SK-N-SH treated with all-trans-retinoic acid at 6 μM for 48 hours (cell line): ENCODE data around the gene S100A6.
A peak's percentile ranks its signal among the peaks of the same experiment; 100 is the strongest.
"Not testable (repeated sequence)": the region's sequence is repeated elsewhere in the genome, so short reads cannot be mapped to it uniquely, and the experiment has no call there.

Source experiments
- ATAC-seq: fragments of 200-7000 bp; cut with Tn5 transposase; 3 replicates; pipeline ENCODE4 v1.9.1; 2020; ENCODE audit warnings: mild to moderate bottlenecking, moderate library complexity
- BACH2 ChIP-seq: fragments of 250-450 bp; sonication (Bioruptor Pico); IDR thresholded peaks from 2 replicates; pipeline ENCODE4 v1.9.0; 2021; ENCODE audit warnings: mild to moderate bottlenecking, borderline replicate concordance
- CREB5 ChIP-seq: fragments of 250-450 bp; sonication (Bioruptor Pico); IDR thresholded peaks from 2 replicates; pipeline ENCODE4 v1.5.1; 2020; ENCODE audit warnings: low read depth, mild to moderate bottlenecking, moderate library complexity
- CSDC2 ChIP-seq: fragments of 250-450 bp; sonication (Bioruptor Pico); IDR thresholded peaks from 2 replicates; pipeline ENCODE4 v1.5.0; 2020; ENCODE audit warnings: mild to moderate bottlenecking, moderate library complexity
- CSRNP3 ChIP-seq: fragments of 250-450 bp; sonication (Bioruptor Pico); IDR thresholded peaks from 2 replicates; pipeline ENCODE4 v1.5.1; 2021; ENCODE audit warnings: mild to moderate bottlenecking, moderate library complexity
- GLIS3 ChIP-seq: fragments of 250-450 bp; sonication (Bioruptor Pico); IDR thresholded peaks from 2 replicates; pipeline ENCODE4 v1.5.0; 2020; ENCODE audit warnings: mild to moderate bottlenecking, moderate library complexity
- ISL1 ChIP-seq: fragments of 250-450 bp; sonication (Bioruptor Pico); IDR thresholded peaks from 2 replicates; pipeline ENCODE4 v2.1.2; 2022; ENCODE audit warnings: mild to moderate bottlenecking, moderate library complexity
- PATZ1 ChIP-seq: fragments of 250-450 bp; sonication (Bioruptor Pico); IDR thresholded peaks from 2 replicates; pipeline ENCODE4 v1.8.0; 2020; ENCODE audit warnings: mild to moderate bottlenecking, moderate library complexity, borderline replicate concordance
- PPARA ChIP-seq: fragments of 250-450 bp; sonication (Bioruptor Pico); IDR thresholded peaks from 2 replicates; pipeline ENCODE4 v1.5.0; 2020; ENCODE audit warnings: mild to moderate bottlenecking, borderline replicate concordance
- RARB ChIP-seq: fragments of 250-450 bp; sonication (Bioruptor Pico); IDR thresholded peaks from 2 replicates; pipeline ENCODE4 v1.8.0; 2021; ENCODE audit warnings: mild to moderate bottlenecking, moderate library complexity
- SNAI2 ChIP-seq: fragments of 250-450 bp; sonication (Bioruptor Pico); IDR thresholded peaks from 2 replicates; pipeline ENCODE4 v1.5.0; 2020; ENCODE audit warnings: mild to moderate bottlenecking, moderate library complexity
- TSHZ2 ChIP-seq: fragments of 250-450 bp; sonication (Bioruptor Pico); IDR thresholded peaks from 2 replicates; pipeline ENCODE4 v1.5.0; 2020; ENCODE audit warnings: mild to moderate bottlenecking, moderate library complexity
- ZC3H10 ChIP-seq: fragments of 250-450 bp; sonication (Bioruptor Pico); IDR thresholded peaks from 2 replicates; pipeline ENCODE4 v1.5.1; 2021; ENCODE audit warnings: mild to moderate bottlenecking, moderate library complexity
- ZNF565 ChIP-seq: fragments of 450-650 bp; formaldehyde crosslinking; conservative IDR thresholded peaks from 2 replicates; pipeline ENCODE4 v1.5.0; 2020; ENCODE audit warnings: low read depth, mild to moderate bottlenecking, moderate library complexity
- ZNF70 ChIP-seq: fragments of 450-650 bp; formaldehyde crosslinking; IDR thresholded peaks from 2 replicates; pipeline ENCODE4 v1.5.0; 2020; ENCODE audit warnings: mild to moderate bottlenecking, moderate library complexity

S100A6 gene

GRCh38 chr1:153578936-153579335, 43.1 kb upstream of the S100A6 start:
- TF ChIP-seq ZC3H10 (no peak), ISL1 (CRISPR knock-in tag) (no peak), RARB (no peak)
- ATAC-seq = peak; percentile 53

GRCh38 chr1:153578490-153578889, 42.7 kb upstream of the S100A6 start:
- peak; percentile 93 for ATAC-seq

GRCh38 chr1:153577624-153578051, 41.8 kb upstream of the S100A6 start:
- TF ChIP-seq BACH2 (CRISPR knock-in tag) (no peak), PATZ1 (no peak)
- no peak for ATAC-seq

More at GRCh38 chr1:153578490-153578889, 42.7 kb upstream of the S100A6 start:
- no peak for TF ChIP-seq ISL1 (CRISPR knock-in tag)

GRCh38 chr1:153577138-153577537, 41.3 kb upstream of the S100A6 start:
- ATAC-seq = no peak

GRCh38 chr1:153575497-153575896, 39.7 kb upstream of the S100A6 start:
- not testable (repeated sequence) for ATAC-seq

More at GRCh38 chr1:153577138-153577537, 41.3 kb upstream of the S100A6 start:
- TF ChIP-seq ZC3H10 = no peak
- TF ChIP-seq RARB = no peak
- no peak for TF ChIP-seq BACH2 (CRISPR knock-in tag)
- TF ChIP-seq PPARA (CRISPR knock-in tag) = no peak
- TF ChIP-seq CSDC2 (CRISPR knock-in tag) = no peak
- no peak for TF ChIP-seq ZNF70 (CRISPR knock-in tag)
- no peak for TF ChIP-seq CREB5 (CRISPR knock-in tag)
- no peak for TF ChIP-seq GLIS3 (CRISPR knock-in tag)
- no peak for TF ChIP-seq PATZ1
- no peak for TF ChIP-seq CSRNP3 (CRISPR knock-in tag)
- no peak for TF ChIP-seq TSHZ2 (CRISPR knock-in tag)

GRCh38 chr1:153575081-153575491, 39.3 kb upstream of the S100A6 start:
- not testable (repeated sequence) for ATAC-seq

- no peak for TF ChIP-seq BACH2 (CRISPR knock-in tag)
- no peak for TF ChIP-seq SNAI2 (CRISPR knock-in tag)
- no peak for TF ChIP-seq ZNF565 (CRISPR knock-in tag)
- ATAC-seq = no peak
Observed at GRCh38 chr1:153573351-153573750, 37.6 kb upstream of the S100A6 start.
